Activated CD8-positive, alpha-beta memory T cell treated with anti-CD3 and anti-CD28 coated beads for 48 hours (primary cell): Measurements from ENCODE around the gene RUNX3.
"Not testable (repeated sequence)": the region's sequence is repeated elsewhere in the genome, so short reads cannot be mapped to it uniquely, and the experiment has no call there.

ENCODE experiments used
- DNase-seq, 3 experiments: peaks; one replicate each; pipeline ENCODE4 v3.0.0-alpha.2; 2020; ENCODE audit warnings: low read depth in 2 of 3, low spot score in 2 of 3

RUNX3 gene

GRCh38 chr1:24903011-24903461 lies 27.0 kb downstream of the RUNX3 start:
- DNase-seq = no peak

- no peak for DNase-seq
Measured at GRCh38 chr1:24902471-24902891, 27.6 kb downstream of the RUNX3 start.

GRCh38 chr1:24901791-24902470 lies 28.1 kb downstream of the RUNX3 start:
- no peak for DNase-seq

GRCh38 chr1:24900985-24901781 lies 28.9 kb downstream of the RUNX3 start:
- DNase-seq = no peak

GRCh38 chr1:24900486-24900849 lies 29.6 kb downstream of the RUNX3 start:
- DNase-seq = no peak

- DNase-seq = no peak
Measured at GRCh38 chr1:24899581-24900485, 30.2 kb downstream of the RUNX3 start.

GRCh38 chr1:24898909-24899439 lies 31.1 kb downstream of the RUNX3 start:
- no peak for DNase-seq

- DNase-seq = no peak
Measured at GRCh38 chr1:24898152-24898908, 31.7 kb downstream of the RUNX3 start.

GRCh38 chr1:24897263-24898151 lies 32.6 kb downstream of the RUNX3 start:
- DNase-seq = no peak

- no peak for DNase-seq
Measured at GRCh38 chr1:24896596-24897262, 33.3 kb downstream of the RUNX3 start.

GRCh38 chr1:24896176-24896575 lies 33.9 kb downstream of the RUNX3 start:
- no peak for DNase-seq

GRCh38 chr1:24895511-24895910 lies 34.6 kb downstream of the RUNX3 start:
- no peak for DNase-seq

GRCh38 chr1:24894002-24894401 lies 36.1 kb downstream of the RUNX3 start:
- no peak for DNase-seq

- DNase-seq = no peak
Measured at GRCh38 chr1:24893431-24893830, 36.6 kb downstream of the RUNX3 start.

- no peak for DNase-seq
Measured at GRCh38 chr1:24892188-24893153, 37.6 kb downstream of the RUNX3 start.

GRCh38 chr1:24891367-24891766 lies 38.7 kb downstream of the RUNX3 start:
- not testable (repeated sequence) for DNase-seq

GRCh38 chr1:24890887-24891286 lies 39.2 kb downstream of the RUNX3 start:
- no peak for DNase-seq
